GM19372 (cell line): Measurements from ENCODE around the gene BMX.

Experiments used
- ATAC-seq: cut with Tn5 transposase; IDR thresholded peaks from one replicate; pipeline ENCODE4 v1.9.1; 2021; ENCODE audit warnings: mild to moderate bottlenecking, low read depth, moderate library complexity; ENCODE audit not compliant: unreplicated experiment

The BMX gene

GRCh38 chrX:15566244-15566643 is 65.6 kb downstream of the BMX start:
- no peak for ATAC-seq

GRCh38 chrX:15567267-15567666 is 66.7 kb downstream of the BMX start:
- no peak for ATAC-seq

GRCh38 chrX:15567886-15568616 is 67.4 kb downstream of the BMX start:
- ATAC-seq = no peak

GRCh38 chrX:15570145-15570544 is 69.5 kb downstream of the BMX start:
- ATAC-seq = no peak

- ATAC-seq = no peak
Observed at GRCh38 chrX:15574017-15574416, 73.4 kb downstream of the BMX start.

- no peak for ATAC-seq
Observed at GRCh38 chrX:15576019-15576418, 75.4 kb downstream of the BMX start.

- no peak for ATAC-seq
Observed at GRCh38 chrX:15579778-15580747, 79.5 kb downstream of the BMX start.

GRCh38 chrX:15594371-15594770 is 93.8 kb downstream of the BMX start:
- no peak for ATAC-seq

GRCh38 chrX:15598026-15598425 is 97.4 kb downstream of the BMX start:
- no peak for ATAC-seq

GRCh38 chrX:15599461-15599860 is 98.9 kb downstream of the BMX start:
- no peak for ATAC-seq

- ATAC-seq = no peak
Observed at GRCh38 chrX:15600049-15600448, 99.4 kb downstream of the BMX start.

- ATAC-seq = no peak
Observed at GRCh38 chrX:15600745-15601144, 100.1 kb downstream of the BMX start, which contains the start of gene ACE2. Gene ACE2 (minus strand): TSS chrX:15600960. CDS start chrX:15600911, 49 bp downstream.

GRCh38 chrX:15601932-15602331 is 101.3 kb downstream of the BMX start:
- no peak for ATAC-seq

- no peak for ATAC-seq
Observed at GRCh38 chrX:15602761-15603160, 102.2 kb downstream of the BMX start.

GRCh38 chrX:15605226-15605625 is 104.6 kb downstream of the BMX start:
- ATAC-seq = no peak
